HepG2 (cell line): ENCODE results near the gene MTF1. TPM values are rescaled to one million over a fixed set of nuclear protein-coding genes. Genes with fewer than 3 reads are reported as not detected.

Experiments
- AGO1 ChIP-seq: fragments of 200-400 bp; formaldehyde crosslinking; IDR thresholded peaks from 2 replicates; pipeline ENCODE4 v1.6.1; 2017; ENCODE audit warnings: mild to moderate bottlenecking, low read depth, low read length, moderate library complexity; ENCODE audit not compliant: poor library complexity, severe bottlenecking
- ARNT ChIP-seq: fragments of 450-650 bp; IDR thresholded peaks from 2 replicates; pipeline ENCODE4 v1.6.1; 2017
- HMG20A ChIP-seq: IDR thresholded peaks from 2 replicates; pipeline ENCODE4 v1.6.1; 2016; ENCODE audit warnings: borderline replicate concordance
- KMT2A ChIP-seq: sonication (generic); formaldehyde crosslinking; IDR thresholded peaks from 2 replicates; pipeline ENCODE4 v1.4.0; 2020; ENCODE audit warnings: missing genetic modification reagents
- MTA1 ChIP-seq: sonication (generic); formaldehyde crosslinking; IDR thresholded peaks from 2 replicates; pipeline ENCODE4 v1.4.0; 2020; ENCODE audit warnings: missing genetic modification reagents, mild to moderate bottlenecking, borderline replicate concordance
- NFATC3 ChIP-seq: sonication (generic); formaldehyde crosslinking; IDR thresholded peaks from 2 replicates; pipeline ENCODE4 v1.5.1; 2020; ENCODE audit warnings: mild to moderate bottlenecking, missing genetic modification reagents
- NKX3-1 ChIP-seq: sonication (generic); formaldehyde crosslinking; IDR thresholded peaks from 2 replicates; pipeline ENCODE4 v1.5.0; 2020; ENCODE audit warnings: missing genetic modification reagents
- NR2F1 ChIP-seq, 2 experiments: fragments of 450-650 bp in 1 of 2; formaldehyde crosslinking in 1 of 2; IDR thresholded peaks; 2 replicates each; pipeline versions ENCODE4 v1.5.0 to v1.6.1; 2016 to 2020; ENCODE audit warnings: mild to moderate bottlenecking in 1 of 2, missing compliant biosample characterization in 1 of 2, missing genetic modification reagents in 1 of 2, moderate library complexity in 1 of 2
- NRL ChIP-seq: sonication (generic); formaldehyde crosslinking; IDR thresholded peaks from 2 replicates; pipeline ENCODE4 v1.5.0; 2020; ENCODE audit warnings: missing genetic modification reagents, mild to moderate bottlenecking, moderate library complexity, borderline replicate concordance
- PHF20 ChIP-seq: sonication (generic); formaldehyde crosslinking; IDR thresholded peaks from 2 replicates; pipeline ENCODE4 v1.5.0; 2020; ENCODE audit warnings: mild to moderate bottlenecking, missing genetic modification reagents
- RORA ChIP-seq: sonication (generic); formaldehyde crosslinking; IDR thresholded peaks from 2 replicates; pipeline ENCODE4 v1.5.0; 2020; ENCODE audit warnings: mild to moderate bottlenecking, missing genetic modification reagents, moderate library complexity
- XRCC5 ChIP-seq: fragments of 200-400 bp; formaldehyde crosslinking; optimal IDR thresholded peaks from 2 replicates; pipeline ENCODE3; 2017; ENCODE audit warnings: mild to moderate bottlenecking, low read length
- ZNF205 ChIP-seq: IDR thresholded peaks from 2 replicates; pipeline ENCODE4 v1.6.1; 2018; ENCODE audit warnings: missing biosample characterization, missing genetic modification reagents
- ZNF446 ChIP-seq: sonication (generic); formaldehyde crosslinking; IDR thresholded peaks from 2 replicates; pipeline ENCODE4 v1.5.0; 2020; ENCODE audit warnings: mild to moderate bottlenecking, missing genetic modification reagents
- ZSCAN29 ChIP-seq: sonication (generic); formaldehyde crosslinking; conservative IDR thresholded peaks from 2 replicates; pipeline ENCODE4 v1.4.0; 2020; ENCODE audit warnings: mild to moderate bottlenecking, missing genetic modification reagents
- ZZZ3 ChIP-seq: sonication (generic); formaldehyde crosslinking; IDR thresholded peaks from 2 replicates; pipeline ENCODE4 v1.4.0; 2020; ENCODE audit warnings: missing genetic modification reagents, mild to moderate bottlenecking, borderline replicate concordance
- polyA plus RNA-seq, 8 experiments: library from polyadenylated mRNA; depleted of rRNA in 3 of 8; stranded (reverse) in 7 of 8; unstranded in 1 of 8; fragments of >200 nt; fragmentation: Illumina TruSeq in 4 of 8; extraction: Trizol in 4 of 8; gene quantifications; 2 replicates each; pipeline versions ENCODE4 v1.2.1 to v1.2.3, GENCODE V29; 2011 to 2016; ENCODE audit warnings: low read depth in 4 of 8, missing spikeins in 1 of 8, mixed read lengths in 1 of 8; ENCODE audit not compliant: insufficient read depth in 1 of 8
- total RNA-seq, 5 experiments: library from RNA; depleted of rRNA; stranded (reverse); fragments of >200 nt; fragmentation: Illumina TruSeq; extraction: Trizol; gene quantifications; 2 replicates each; pipeline ENCODE4 v1.2.3, GENCODE V29; 2016; ENCODE audit warnings: low read depth in 1 of 5
- TF ChIP-seq, protein P1 (sequence below): sonication (generic); formaldehyde crosslinking; IDR thresholded peaks from 2 replicates; pipeline ENCODE4 v1.4.0; 2020; ENCODE audit warnings: mild to moderate bottlenecking, missing genetic modification reagents, borderline replicate concordance
- TF ChIP-seq, protein P2 (sequence below): sonication (generic); formaldehyde crosslinking; IDR thresholded peaks from 2 replicates; pipeline ENCODE4 v1.4.0; 2020; ENCODE audit warnings: mild to moderate bottlenecking, low read depth, missing genetic modification reagents
- TF ChIP-seq, protein P3 (sequence below): sonication (generic); formaldehyde crosslinking; IDR thresholded peaks from 2 replicates; pipeline ENCODE4 v1.5.0; 2020; ENCODE audit warnings: missing genetic modification reagents

MTF1 gene
- total and polyA plus RNA-seq, 2 of the 13 experiments (the other 11 are each of a cell fraction or from before 2014, with no cell fraction given): 2.4 to 3.3 TPM

DNA sequence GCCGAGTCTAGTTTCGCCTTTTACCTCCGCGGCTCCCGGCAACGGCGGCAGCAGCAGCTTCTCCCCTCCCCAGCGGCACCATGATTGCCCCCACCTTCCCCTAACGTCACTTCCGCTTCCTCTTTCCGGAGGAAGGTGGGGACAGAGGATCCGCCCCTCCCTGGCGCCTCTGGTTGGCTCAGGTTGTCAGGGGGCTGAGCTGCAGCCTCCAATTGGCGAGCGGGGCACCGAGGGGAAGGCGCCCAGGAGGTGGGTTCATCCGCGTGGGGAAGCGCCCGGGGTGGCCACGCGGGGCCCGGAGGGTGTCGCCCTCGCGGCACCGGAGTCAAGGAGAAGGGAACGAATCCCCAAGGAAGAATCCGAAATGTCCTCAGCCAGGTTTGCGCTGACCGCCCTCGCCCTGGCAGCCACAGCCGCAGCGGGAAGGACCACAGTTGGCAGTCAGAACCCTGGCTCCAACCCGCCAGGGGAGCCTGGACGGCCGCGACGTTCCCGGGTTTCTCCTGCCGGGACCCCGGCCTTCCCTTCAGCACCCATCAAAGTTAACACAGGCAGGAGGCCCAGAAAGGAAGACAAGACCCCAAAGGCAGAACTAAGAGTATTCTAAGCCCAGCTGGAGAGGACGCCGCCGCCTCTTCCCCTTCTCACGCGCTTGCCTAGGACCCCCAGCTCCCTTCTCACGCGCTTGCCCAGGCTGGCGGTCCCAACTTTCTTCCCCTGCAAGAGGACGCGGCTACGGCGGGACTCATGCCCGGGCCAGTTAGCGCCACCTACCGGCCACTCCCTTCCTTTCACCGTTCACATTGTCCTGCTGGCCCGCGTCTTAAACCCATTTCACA, at the start of gene MTF1 (continued):
- TF ChIP-seq, protein P1, sequence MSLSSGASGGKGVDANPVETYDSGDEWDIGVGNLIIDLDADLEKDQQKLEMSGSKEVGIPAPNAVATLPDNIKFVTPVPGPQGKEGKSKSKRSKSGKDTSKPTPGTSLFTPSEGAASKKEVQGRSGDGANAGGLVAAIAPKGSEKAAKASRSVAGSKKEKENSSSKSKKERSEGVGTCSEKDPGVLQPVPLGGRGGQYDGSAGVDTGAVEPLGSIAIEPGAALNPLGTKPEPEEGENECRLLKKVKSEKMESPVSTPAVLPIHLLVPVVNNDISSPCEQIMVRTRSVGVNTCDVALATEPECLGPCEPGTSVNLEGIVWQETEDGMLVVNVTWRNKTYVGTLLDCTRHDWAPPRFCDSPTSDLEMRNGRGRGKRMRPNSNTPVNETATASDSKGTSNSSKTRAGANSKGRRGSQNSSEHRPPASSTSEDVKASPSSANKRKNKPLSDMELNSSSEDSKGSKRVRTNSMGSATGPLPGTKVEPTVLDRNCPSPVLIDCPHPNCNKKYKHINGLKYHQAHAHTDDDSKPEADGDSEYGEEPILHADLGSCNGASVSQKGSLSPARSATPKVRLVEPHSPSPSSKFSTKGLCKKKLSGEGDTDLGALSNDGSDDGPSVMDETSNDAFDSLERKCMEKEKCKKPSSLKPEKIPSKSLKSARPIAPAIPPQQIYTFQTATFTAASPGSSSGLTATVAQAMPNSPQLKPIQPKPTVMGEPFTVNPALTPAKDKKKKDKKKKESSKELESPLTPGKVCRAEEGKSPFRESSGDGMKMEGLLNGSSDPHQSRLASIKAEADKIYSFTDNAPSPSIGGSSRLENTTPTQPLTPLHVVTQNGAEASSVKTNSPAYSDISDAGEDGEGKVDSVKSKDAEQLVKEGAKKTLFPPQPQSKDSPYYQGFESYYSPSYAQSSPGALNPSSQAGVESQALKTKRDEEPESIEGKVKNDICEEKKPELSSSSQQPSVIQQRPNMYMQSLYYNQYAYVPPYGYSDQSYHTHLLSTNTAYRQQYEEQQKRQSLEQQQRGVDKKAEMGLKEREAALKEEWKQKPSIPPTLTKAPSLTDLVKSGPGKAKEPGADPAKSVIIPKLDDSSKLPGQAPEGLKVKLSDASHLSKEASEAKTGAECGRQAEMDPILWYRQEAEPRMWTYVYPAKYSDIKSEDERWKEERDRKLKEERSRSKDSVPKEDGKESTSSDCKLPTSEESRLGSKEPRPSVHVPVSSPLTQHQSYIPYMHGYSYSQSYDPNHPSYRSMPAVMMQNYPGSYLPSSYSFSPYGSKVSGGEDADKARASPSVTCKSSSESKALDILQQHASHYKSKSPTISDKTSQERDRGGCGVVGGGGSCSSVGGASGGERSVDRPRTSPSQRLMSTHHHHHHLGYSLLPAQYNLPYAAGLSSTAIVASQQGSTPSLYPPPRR (CRISPR knock-in tag): no peak
- TF ChIP-seq RORA (CRISPR knock-in tag) (no peak), NKX3-1 (peak; percentile 83), NRL (no peak; the same call in 1 of the 2 replicates), ZNF446 (no peak), HMG20A (CRISPR knock-in tag) (no peak), ZSCAN29 (no peak), XRCC5 (peak; percentile 81), ARNT (no peak), PHF20 (peak; percentile 87), ZZZ3 (CRISPR knock-in tag) (0 out of 2 replicates have a peak, but pooled peaks have one; percentile 26), NR2F1 (CRISPR knock-in tag; IDR thresholded peaks at IDR 0.05) (no peak), ZNF205 (CRISPR knock-in tag) (peak; percentile 17; the same call in 1 of the 2 replicates), KMT2A (CRISPR knock-in tag) (peak; percentile 59; the same call in 1 of the 2 replicates), AGO1 (peak; percentile 73), NFATC3 (no peak), MTA1 (CRISPR knock-in tag) (0 out of 2 replicates have a peak, but pooled peaks have one; percentile 37)
- TF ChIP-seq, protein P2, sequence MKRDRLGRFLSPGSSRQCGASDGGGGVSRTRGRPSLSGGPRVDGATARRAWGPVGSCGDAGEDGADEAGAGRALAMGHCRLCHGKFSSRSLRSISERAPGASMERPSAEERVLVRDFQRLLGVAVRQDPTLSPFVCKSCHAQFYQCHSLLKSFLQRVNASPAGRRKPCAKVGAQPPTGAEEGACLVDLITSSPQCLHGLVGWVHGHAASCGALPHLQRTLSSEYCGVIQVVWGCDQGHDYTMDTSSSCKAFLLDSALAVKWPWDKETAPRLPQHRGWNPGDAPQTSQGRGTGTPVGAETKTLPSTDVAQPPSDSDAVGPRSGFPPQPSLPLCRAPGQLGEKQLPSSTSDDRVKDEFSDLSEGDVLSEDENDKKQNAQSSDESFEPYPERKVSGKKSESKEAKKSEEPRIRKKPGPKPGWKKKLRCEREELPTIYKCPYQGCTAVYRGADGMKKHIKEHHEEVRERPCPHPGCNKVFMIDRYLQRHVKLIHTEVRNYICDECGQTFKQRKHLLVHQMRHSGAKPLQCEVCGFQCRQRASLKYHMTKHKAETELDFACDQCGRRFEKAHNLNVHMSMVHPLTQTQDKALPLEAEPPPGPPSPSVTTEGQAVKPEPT (CRISPR knock-in tag): 0 out of 2 replicates have a peak, but pooled peaks have one; percentile 26
- TF ChIP-seq, protein P3, sequence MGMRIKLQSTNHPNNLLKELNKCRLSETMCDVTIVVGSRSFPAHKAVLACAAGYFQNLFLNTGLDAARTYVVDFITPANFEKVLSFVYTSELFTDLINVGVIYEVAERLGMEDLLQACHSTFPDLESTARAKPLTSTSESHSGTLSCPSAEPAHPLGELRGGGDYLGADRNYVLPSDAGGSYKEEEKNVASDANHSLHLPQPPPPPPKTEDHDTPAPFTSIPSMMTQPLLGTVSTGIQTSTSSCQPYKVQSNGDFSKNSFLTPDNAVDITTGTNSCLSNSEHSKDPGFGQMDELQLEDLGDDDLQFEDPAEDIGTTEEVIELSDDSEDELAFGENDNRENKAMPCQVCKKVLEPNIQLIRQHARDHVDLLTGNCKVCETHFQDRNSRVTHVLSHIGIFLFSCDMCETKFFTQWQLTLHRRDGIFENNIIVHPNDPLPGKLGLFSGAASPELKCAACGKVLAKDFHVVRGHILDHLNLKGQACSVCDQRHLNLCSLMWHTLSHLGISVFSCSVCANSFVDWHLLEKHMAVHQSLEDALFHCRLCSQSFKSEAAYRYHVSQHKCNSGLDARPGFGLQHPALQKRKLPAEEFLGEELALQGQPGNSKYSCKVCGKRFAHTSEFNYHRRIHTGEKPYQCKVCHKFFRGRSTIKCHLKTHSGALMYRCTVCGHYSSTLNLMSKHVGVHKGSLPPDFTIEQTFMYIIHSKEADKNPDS (CRISPR knock-in tag): peak; percentile 65; the same call in 1 of the 2 replicates
